ENCODE results near the gene UBE2QL1. TPM values are rescaled to one million over a fixed set of nuclear protein-coding genes. Genes with fewer than 3 reads are reported as not detected.

The UBE2QL1 gene
- total RNA-seq, 1 experiment from 2014 or later: 0.50 TPM

DNA sequence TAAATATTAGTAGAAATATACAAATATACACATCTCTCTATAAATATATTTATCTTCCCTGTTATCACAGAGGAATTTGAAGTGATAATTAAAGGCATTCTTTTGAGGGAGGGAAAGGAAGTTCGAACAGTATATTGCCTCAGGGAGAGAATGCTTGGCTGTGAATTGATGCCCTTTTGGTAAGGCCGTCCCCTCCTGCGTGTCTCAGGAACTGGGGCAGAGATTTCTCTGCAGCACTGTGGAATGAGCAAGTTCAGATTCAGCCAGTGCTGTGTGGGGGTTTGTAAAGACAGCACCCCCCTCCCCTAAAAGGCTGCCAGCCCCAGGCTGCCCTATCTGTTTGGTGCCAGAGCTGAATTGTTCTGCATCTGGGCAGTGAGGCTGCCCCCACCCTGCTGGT is 42.0 kb downstream of the UBE2QL1 start:
- no peak for TF ChIP-seq ATF3 (CRISPR knock-in tag; conservative IDR thresholded peaks at IDR 0.05)
- TF ChIP-seq ZNF138 (CRISPR knock-in tag; conservative IDR thresholded peaks at IDR 0.05): no peak
- no peak for TF ChIP-seq CREM (CRISPR knock-in tag; IDR thresholded peaks at IDR 0.05)
- TF ChIP-seq, protein P1, sequence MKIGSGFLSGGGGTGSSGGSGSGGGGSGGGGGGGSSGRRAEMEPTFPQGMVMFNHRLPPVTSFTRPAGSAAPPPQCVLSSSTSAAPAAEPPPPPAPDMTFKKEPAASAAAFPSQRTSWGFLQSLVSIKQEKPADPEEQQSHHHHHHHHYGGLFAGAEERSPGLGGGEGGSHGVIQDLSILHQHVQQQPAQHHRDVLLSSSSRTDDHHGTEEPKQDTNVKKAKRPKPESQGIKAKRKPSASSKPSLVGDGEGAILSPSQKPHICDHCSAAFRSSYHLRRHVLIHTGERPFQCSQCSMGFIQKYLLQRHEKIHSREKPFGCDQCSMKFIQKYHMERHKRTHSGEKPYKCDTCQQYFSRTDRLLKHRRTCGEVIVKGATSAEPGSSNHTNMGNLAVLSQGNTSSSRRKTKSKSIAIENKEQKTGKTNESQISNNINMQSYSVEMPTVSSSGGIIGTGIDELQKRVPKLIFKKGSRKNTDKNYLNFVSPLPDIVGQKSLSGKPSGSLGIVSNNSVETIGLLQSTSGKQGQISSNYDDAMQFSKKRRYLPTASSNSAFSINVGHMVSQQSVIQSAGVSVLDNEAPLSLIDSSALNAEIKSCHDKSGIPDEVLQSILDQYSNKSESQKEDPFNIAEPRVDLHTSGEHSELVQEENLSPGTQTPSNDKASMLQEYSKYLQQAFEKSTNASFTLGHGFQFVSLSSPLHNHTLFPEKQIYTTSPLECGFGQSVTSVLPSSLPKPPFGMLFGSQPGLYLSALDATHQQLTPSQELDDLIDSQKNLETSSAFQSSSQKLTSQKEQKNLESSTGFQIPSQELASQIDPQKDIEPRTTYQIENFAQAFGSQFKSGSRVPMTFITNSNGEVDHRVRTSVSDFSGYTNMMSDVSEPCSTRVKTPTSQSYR (CRISPR knock-in tag; IDR thresholded peaks at IDR 0.05): no peak
- no peak for TF ChIP-seq ZNF219 (CRISPR knock-in tag; IDR thresholded peaks at IDR 0.05; ENCODE audit: borderline replicate concordance)
- TF ChIP-seq, protein P2, sequence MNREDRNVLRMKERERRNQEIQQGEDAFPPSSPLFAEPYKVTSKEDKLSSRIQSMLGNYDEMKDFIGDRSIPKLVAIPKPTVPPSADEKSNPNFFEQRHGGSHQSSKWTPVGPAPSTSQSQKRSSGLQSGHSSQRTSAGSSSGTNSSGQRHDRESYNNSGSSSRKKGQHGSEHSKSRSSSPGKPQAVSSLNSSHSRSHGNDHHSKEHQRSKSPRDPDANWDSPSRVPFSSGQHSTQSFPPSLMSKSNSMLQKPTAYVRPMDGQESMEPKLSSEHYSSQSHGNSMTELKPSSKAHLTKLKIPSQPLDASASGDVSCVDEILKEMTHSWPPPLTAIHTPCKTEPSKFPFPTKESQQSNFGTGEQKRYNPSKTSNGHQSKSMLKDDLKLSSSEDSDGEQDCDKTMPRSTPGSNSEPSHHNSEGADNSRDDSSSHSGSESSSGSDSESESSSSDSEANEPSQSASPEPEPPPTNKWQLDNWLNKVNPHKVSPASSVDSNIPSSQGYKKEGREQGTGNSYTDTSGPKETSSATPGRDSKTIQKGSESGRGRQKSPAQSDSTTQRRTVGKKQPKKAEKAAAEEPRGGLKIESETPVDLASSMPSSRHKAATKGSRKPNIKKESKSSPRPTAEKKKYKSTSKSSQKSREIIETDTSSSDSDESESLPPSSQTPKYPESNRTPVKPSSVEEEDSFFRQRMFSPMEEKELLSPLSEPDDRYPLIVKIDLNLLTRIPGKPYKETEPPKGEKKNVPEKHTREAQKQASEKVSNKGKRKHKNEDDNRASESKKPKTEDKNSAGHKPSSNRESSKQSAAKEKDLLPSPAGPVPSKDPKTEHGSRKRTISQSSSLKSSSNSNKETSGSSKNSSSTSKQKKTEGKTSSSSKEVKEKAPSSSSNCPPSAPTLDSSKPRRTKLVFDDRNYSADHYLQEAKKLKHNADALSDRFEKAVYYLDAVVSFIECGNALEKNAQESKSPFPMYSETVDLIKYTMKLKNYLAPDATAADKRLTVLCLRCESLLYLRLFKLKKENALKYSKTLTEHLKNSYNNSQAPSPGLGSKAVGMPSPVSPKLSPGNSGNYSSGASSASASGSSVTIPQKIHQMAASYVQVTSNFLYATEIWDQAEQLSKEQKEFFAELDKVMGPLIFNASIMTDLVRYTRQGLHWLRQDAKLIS (CRISPR knock-in tag; IDR thresholded peaks at IDR 0.05; ENCODE audit: borderline replicate concordance): no peak
- TF ChIP-seq, protein P3, sequence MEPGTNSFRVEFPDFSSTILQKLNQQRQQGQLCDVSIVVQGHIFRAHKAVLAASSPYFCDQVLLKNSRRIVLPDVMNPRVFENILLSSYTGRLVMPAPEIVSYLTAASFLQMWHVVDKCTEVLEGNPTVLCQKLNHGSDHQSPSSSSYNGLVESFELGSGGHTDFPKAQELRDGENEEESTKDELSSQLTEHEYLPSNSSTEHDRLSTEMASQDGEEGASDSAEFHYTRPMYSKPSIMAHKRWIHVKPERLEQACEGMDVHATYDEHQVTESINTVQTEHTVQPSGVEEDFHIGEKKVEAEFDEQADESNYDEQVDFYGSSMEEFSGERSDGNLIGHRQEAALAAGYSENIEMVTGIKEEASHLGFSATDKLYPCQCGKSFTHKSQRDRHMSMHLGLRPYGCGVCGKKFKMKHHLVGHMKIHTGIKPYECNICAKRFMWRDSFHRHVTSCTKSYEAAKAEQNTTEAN (CRISPR knock-in tag; IDR thresholded peaks at IDR 0.05): no peak
- TF ChIP-seq, protein P4, sequence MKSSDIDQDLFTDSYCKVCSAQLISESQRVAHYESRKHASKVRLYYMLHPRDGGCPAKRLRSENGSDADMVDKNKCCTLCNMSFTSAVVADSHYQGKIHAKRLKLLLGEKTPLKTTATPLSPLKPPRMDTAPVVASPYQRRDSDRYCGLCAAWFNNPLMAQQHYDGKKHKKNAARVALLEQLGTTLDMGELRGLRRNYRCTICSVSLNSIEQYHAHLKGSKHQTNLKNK (CRISPR knock-in tag; IDR thresholded peaks at IDR 0.05): no peak
- TF ChIP-seq FOXJ3 (CRISPR knock-in tag; IDR thresholded peaks at IDR 0.05; ENCODE audit: borderline replicate concordance): no peak
- TF ChIP-seq PRRX2 (CRISPR knock-in tag; IDR thresholded peaks at IDR 0.05): no peak
- no peak for TF ChIP-seq ESRRA (CRISPR knock-in tag; IDR thresholded peaks at IDR 0.05; ENCODE audit: borderline replicate concordance)
- TF ChIP-seq CREB1 (CRISPR knock-in tag; IDR thresholded peaks at IDR 0.05): no peak
- no peak for TF ChIP-seq ZBTB21 (CRISPR knock-in tag; IDR thresholded peaks at IDR 0.05; ENCODE audit: borderline replicate concordance)
- Mint-ChIP-seq H3K27ac (no peak overlapping the region), H3K4me1 (peaks cover 17% of the 10 kb centered on the region), H3K36me3 (no peaks in the 10 kb centered on the region), H3K9me3 (no peaks in the 10 kb centered on the region), H3K27me3 (ENCODE audit: low read depth) (peaks cover 19% of the 10 kb centered on the region), H3K4me3 (no peak overlapping the region)
- ChIA-PET POLR2A (no interaction called here), CTCF (no interaction called here)
- ATAC-seq (no peak), DNase-seq (ENCODE audit: low spot score) (no peak)

DNA sequence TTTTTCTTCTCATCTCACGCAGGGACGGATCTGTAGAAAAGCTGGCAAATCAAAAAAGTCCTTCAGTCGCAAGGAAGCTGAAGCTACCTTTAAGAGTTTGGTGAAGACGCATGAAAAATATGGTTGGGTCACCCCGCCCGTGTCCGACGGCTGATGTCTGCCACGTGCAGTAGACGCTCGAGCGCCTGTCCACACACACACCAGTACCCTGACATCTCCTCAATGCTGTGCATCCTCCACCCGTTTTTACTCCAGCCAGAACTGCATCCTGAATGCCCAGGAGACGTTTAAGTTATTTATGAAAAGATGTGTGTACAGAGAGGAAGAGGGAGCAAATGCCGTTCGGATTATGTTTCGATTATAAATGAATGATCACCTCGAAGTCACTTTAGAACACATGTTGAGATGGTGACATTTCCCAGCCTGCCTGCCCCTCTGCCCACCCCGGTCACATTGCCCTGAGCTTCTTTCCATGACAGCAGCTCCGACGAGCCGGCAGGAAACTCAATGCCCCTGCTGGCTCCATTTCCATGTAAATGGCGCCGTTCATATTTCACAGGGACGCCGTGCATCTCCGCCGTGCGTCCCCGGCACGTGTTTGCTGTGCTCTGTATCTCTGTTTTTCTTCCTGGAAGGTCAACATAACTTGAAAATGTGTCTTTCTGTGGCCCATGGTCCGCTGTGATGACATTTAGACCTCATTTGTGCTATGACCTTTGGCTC is 42.7 kb downstream of the UBE2QL1 start:
- H3K27ac Mint-ChIP-seq: no peak overlapping the region
- ATAC-seq (no peak), DNase-seq (ENCODE audit: low spot score) (no peak)
- peak overlapping the region; percentile 14; the same call in 1 of the 2 replicates for H3K4me3 Mint-ChIP-seq
- no peaks in the 10 kb centered on the region for H3K9me3 Mint-ChIP-seq
- CTCF ChIA-PET: interaction anchor here (0.9 kb wide), 1 partner anchor 16 kb away, joined by 3 read pairs; no protein-coding TSS in a partner anchor
- no peaks in the 10 kb centered on the region for H3K36me3 Mint-ChIP-seq
- TF ChIP-seq, protein P5, sequence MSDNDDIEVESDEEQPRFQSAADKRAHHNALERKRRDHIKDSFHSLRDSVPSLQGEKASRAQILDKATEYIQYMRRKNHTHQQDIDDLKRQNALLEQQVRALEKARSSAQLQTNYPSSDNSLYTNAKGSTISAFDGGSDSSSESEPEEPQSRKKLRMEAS (CRISPR knock-in tag; IDR thresholded peaks at IDR 0.05): peak; percentile 55; the same call in 1 of the 2 replicates
- TF ChIP-seq ZNF232 (CRISPR knock-in tag; IDR thresholded peaks at IDR 0.05): peak; percentile 30; the same call in 1 of the 2 replicates
- TF ChIP-seq FOXP1 (CRISPR knock-in tag; IDR thresholded peaks at IDR 0.05; ENCODE audit: borderline replicate concordance): no peak
- TF ChIP-seq, protein P6, sequence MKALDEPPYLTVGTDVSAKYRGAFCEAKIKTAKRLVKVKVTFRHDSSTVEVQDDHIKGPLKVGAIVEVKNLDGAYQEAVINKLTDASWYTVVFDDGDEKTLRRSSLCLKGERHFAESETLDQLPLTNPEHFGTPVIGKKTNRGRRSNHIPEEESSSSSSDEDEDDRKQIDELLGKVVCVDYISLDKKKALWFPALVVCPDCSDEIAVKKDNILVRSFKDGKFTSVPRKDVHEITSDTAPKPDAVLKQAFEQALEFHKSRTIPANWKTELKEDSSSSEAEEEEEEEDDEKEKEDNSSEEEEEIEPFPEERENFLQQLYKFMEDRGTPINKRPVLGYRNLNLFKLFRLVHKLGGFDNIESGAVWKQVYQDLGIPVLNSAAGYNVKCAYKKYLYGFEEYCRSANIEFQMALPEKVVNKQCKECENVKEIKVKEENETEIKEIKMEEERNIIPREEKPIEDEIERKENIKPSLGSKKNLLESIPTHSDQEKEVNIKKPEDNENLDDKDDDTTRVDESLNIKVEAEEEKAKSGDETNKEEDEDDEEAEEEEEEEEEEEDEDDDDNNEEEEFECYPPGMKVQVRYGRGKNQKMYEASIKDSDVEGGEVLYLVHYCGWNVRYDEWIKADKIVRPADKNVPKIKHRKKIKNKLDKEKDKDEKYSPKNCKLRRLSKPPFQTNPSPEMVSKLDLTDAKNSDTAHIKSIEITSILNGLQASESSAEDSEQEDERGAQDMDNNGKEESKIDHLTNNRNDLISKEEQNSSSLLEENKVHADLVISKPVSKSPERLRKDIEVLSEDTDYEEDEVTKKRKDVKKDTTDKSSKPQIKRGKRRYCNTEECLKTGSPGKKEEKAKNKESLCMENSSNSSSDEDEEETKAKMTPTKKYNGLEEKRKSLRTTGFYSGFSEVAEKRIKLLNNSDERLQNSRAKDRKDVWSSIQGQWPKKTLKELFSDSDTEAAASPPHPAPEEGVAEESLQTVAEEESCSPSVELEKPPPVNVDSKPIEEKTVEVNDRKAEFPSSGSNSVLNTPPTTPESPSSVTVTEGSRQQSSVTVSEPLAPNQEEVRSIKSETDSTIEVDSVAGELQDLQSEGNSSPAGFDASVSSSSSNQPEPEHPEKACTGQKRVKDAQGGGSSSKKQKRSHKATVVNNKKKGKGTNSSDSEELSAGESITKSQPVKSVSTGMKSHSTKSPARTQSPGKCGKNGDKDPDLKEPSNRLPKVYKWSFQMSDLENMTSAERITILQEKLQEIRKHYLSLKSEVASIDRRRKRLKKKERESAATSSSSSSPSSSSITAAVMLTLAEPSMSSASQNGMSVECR (CRISPR knock-in tag; IDR thresholded peaks at IDR 0.05; ENCODE audit: borderline replicate concordance): no peak
- peak; percentile 37; the same call in 1 of the 2 replicates for TF ChIP-seq USF2 (CRISPR knock-in tag; IDR thresholded peaks at IDR 0.05)
- POLR2A ChIA-PET: no interaction called here
- peaks cover 19% of the 10 kb centered on the region for H3K27me3 Mint-ChIP-seq (ENCODE audit: low read depth)
- peaks cover 17% of the 10 kb centered on the region for H3K4me1 Mint-ChIP-seq

All from WTC11 (cell line).